NB4 (cell line): ENCODE data around the gene HINT2.

Experiments used
- DNase-seq: peaks from one replicate; pipeline ENCODE4 v3.0.0; 2010; ENCODE audit warnings: low read depth
- H3K4me3 ChIP-seq: one replicate; pipeline ENCODE4 v1.5.1; 2011; ENCODE audit warnings: mild to moderate bottlenecking, low read depth, low read length, moderate library complexity
- MYC ChIP-seq: IDR thresholded peaks from 2 replicates; pipeline ENCODE4 v1.6.1; 2011; ENCODE audit warnings: low read depth, low read length
- POLR2A ChIP-seq: IDR thresholded peaks from 2 replicates; pipeline ENCODE4 v1.6.1; 2011; ENCODE audit warnings: mild to moderate bottlenecking; ENCODE audit not compliant: insufficient read length; ENCODE audit errors: extremely low read depth
- TF ChIP-seq, protein P1 (sequence below): IDR thresholded peaks from 2 replicates; pipeline ENCODE4 v1.6.1; 2011; ENCODE audit warnings: low read depth, low read length
- TF ChIP-seq, protein P2 (sequence below): IDR thresholded peaks from one replicate; pipeline ENCODE4 v1.5.1; 2012; ENCODE audit warnings: low read depth, low read length

The HINT2 gene

DNA sequence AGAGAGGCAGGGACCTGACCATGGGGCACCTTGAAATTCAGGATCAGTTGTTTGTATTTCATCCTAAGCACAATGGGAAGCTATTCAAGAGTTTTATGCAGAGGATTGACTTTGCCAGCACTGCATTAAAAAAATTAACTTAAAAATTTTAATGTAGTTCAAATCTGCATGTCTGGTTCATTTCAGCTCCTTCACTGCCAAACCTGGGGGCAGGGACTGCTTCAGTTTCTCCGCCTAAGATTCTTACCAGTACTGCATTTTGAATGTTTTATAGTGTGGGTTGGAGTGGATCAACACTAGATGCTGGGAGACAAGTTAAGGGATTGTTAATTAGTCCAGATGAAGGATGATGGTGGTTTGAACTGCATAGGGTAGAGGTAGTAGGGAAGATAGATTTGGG lies 45.1 kb downstream of the HINT2 start:
- TF ChIP-seq POLR2A (no peak), MYC (no peak)
- TF ChIP-seq, protein P1, sequence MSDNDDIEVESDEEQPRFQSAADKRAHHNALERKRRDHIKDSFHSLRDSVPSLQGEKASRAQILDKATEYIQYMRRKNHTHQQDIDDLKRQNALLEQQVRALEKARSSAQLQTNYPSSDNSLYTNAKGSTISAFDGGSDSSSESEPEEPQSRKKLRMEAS: no peak
- TF ChIP-seq, protein P2, sequence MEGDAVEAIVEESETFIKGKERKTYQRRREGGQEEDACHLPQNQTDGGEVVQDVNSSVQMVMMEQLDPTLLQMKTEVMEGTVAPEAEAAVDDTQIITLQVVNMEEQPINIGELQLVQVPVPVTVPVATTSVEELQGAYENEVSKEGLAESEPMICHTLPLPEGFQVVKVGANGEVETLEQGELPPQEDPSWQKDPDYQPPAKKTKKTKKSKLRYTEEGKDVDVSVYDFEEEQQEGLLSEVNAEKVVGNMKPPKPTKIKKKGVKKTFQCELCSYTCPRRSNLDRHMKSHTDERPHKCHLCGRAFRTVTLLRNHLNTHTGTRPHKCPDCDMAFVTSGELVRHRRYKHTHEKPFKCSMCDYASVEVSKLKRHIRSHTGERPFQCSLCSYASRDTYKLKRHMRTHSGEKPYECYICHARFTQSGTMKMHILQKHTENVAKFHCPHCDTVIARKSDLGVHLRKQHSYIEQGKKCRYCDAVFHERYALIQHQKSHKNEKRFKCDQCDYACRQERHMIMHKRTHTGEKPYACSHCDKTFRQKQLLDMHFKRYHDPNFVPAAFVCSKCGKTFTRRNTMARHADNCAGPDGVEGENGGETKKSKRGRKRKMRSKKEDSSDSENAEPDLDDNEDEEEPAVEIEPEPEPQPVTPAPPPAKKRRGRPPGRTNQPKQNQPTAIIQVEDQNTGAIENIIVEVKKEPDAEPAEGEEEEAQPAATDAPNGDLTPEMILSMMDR: no peak
- no peak for DNase-seq
- no peak overlapping the region for H3K4me3 ChIP-seq

DNA sequence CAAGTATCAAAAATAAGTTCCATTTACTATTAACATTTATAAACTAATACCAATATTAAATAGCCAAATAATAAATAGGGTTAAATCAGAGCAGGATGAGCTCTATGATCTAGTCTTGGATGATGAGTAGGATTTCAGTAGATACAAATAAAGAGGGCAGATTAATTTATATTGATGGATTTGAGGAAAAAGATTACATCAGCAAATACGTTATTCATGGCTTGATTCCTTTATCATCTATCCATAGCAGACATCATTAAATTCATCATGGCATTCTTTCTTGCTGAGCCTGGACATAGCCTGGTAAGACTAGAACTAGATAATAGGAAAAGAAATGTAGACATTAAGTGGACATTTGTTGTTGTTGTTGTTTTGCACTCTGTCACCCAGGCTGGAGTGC lies 47.4 kb downstream of the HINT2 start:
- DNase-seq: no peak
- TF ChIP-seq POLR2A (no peak), MYC (no peak)
- TF ChIP-seq, protein P2: no peak
- TF ChIP-seq, protein P1: no peak
- H3K4me3 ChIP-seq: no peak overlapping the region

DNA sequence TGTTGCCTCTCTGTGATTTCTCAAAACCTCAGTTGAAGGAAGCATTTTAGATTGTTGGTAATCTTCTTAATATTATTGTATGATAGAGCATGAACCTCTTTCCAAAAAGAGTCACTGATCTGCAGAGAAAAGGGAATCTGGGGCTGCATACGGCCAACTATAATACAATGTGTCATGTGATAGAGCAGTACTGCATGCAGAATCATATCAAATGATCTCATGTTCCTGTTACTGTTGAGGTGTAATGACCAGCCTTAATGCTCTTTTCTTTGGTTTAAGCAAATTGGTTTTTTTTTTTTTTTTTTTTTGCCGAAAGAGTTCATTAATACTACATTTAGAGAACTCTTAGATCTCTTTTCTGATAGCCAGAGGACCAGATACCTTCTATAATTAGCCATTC lies 47.8 kb downstream of the HINT2 start:
- TF ChIP-seq, protein P2: no peak
- TF ChIP-seq MYC (no peak), POLR2A (no peak)
- TF ChIP-seq, protein P1: no peak
- H3K4me3 ChIP-seq: no peak overlapping the region
- no peak for DNase-seq

DNA sequence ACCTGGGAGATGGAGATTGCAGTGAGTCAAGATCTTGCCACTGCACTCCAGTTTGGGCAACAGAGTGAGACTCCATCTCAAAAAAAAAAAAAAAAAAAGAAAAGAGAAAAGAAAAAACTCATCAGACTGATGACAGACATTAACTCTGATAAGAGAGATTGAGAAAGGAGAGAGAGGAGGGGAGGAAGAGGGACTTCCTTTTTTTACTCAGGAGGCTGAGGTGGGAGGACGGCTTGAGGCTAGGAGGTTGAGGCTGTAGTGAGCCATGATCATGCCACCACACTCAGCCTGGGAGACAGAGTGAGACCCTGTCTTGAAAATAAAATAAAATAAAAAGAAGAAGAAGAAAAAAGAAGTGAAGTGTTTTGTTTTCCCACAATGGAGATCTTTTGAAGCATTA lies 51.0 kb downstream of the HINT2 start:
- DNase-seq: peak; percentile 13
- H3K4me3 ChIP-seq: no peak overlapping the region
- TF ChIP-seq POLR2A (no peak), MYC (no peak)
- TF ChIP-seq, protein P2: no peak
- TF ChIP-seq, protein P1: no peak

DNA sequence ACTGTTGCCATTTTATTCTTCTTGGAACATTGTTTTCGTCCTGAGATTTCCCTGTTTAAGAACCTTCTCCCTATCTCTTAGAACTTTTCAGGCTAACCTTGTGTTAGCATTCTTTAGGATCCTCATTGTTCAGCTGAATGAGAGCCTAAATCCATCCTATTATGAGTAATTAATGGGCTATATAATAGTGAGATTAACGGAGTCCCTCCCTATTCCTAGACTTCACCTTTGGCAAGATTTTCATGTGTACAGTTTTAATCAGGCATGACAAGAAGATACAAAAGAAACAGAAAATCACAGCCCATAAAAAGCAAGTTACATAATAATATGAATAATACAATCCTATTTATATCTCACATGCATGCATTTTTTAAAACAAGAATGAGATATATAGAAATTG lies 51.7 kb downstream of the HINT2 start:
- TF ChIP-seq, protein P1: no peak
- TF ChIP-seq MYC: no peak
- TF ChIP-seq POLR2A: no peak
- DNase-seq: no peak

More for the DNA sequence above, 51.7 kb downstream of the HINT2 start:
- no peak overlapping the region for H3K4me3 ChIP-seq
